Bronchial epithelial cell (primary cell): ENCODE data around the gene TAL1. TPM values are rescaled to one million over a fixed set of nuclear protein-coding genes. Genes with fewer than 3 reads are reported as not detected.

ENCODE experiments used
- DNase-seq: peaks from one replicate; pipeline ENCODE4 v3.0.0-alpha.2; 2010; ENCODE audit warnings: low read depth
- FAIRE-seq: peaks from 2 replicates; lab custom pipeline; 2011; peaks lifted over from hg19 to GRCh38; lab: Jason Lieb, UNC
- H3K27me3 ChIP-seq: 2 replicates; pipeline ENCODE4 v1.5.1; 2011; ENCODE audit warnings: low read length; ENCODE audit not compliant: control insufficient read depth, insufficient read depth
- H3K36me3 ChIP-seq: 2 replicates; pipeline ENCODE4 v1.5.1; 2011; ENCODE audit warnings: low read length; ENCODE audit not compliant: control insufficient read depth, insufficient read depth
- H3K4me3 ChIP-seq: 2 replicates; pipeline ENCODE4 v1.5.1; 2011; ENCODE audit warnings: mild to moderate bottlenecking, low read depth, low read length, control low read depth
- total RNA-seq: library from RNA; depleted of rRNA; stranded (reverse); fragments of >200 nt; gene quantifications from 2 replicates; pipeline ENCODE4 v1.2.1, GENCODE V29; 2014
- TF ChIP-seq, protein P1 (sequence below): IDR thresholded peaks from 2 replicates; pipeline ENCODE4 v1.5.1; 2011; ENCODE audit warnings: mild to moderate bottlenecking, moderate library complexity, low read length, control low read depth, inconsistent platforms; ENCODE audit not compliant: insufficient read depth, severe bottlenecking

The TAL1 gene
- total RNA-seq, 1 donor from 2014 or later = not detected

DNA sequence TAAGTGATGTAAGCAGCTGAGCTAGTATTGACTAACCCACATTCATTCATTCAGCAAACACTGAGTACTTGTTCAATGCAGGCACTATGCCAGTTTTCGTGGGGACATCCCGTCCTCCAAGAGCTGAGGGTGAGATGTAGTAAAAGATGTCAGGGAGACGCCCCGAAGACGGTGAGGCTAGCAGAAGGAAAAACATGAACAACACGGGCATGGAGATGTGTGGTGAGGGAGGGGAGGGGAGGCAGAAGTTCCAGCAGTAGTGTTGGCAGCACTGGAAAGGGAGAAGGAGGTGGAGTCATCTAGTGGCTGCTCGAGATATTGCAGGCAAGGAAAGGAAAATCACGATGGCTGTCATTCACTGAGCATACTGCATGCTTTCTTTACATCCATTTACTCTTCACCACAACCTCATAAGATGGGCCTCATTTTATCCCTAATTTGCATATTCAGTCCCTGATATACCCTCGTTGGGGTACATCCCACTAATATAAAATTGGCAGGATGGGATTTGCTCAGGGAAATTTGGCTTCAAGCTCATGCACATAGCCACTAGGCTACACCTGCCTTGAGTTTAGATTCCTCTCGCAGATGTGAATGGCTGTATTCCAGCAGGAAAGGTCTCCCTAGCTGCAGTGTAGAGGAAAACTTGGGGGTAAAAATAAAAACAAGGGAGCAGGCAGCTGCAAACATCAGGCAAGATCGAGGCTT is 56.6 kb downstream of the TAL1 start:
- H3K4me3 ChIP-seq = no peak overlapping the region
- H3K27me3 ChIP-seq = no peaks in the 10 kb centered on the region
- H3K36me3 ChIP-seq = no peaks in the 10 kb centered on the region
- FAIRE-seq = no peak
- peak; percentile 59 for DNase-seq
- TF ChIP-seq, protein P1, sequence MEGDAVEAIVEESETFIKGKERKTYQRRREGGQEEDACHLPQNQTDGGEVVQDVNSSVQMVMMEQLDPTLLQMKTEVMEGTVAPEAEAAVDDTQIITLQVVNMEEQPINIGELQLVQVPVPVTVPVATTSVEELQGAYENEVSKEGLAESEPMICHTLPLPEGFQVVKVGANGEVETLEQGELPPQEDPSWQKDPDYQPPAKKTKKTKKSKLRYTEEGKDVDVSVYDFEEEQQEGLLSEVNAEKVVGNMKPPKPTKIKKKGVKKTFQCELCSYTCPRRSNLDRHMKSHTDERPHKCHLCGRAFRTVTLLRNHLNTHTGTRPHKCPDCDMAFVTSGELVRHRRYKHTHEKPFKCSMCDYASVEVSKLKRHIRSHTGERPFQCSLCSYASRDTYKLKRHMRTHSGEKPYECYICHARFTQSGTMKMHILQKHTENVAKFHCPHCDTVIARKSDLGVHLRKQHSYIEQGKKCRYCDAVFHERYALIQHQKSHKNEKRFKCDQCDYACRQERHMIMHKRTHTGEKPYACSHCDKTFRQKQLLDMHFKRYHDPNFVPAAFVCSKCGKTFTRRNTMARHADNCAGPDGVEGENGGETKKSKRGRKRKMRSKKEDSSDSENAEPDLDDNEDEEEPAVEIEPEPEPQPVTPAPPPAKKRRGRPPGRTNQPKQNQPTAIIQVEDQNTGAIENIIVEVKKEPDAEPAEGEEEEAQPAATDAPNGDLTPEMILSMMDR = peak; percentile 99

GRCh38 chr1:47174656-47175020 is 57.4 kb downstream of the TAL1 start:
- Histone ChIP-seq H3K27me3 (no peaks in the 10 kb centered on the region), H3K4me3 (no peak overlapping the region), H3K36me3 (no peaks in the 10 kb centered on the region)
- DNase-seq (no peak), FAIRE-seq (no peak)
- TF ChIP-seq, protein P1 = no peak

DNA sequence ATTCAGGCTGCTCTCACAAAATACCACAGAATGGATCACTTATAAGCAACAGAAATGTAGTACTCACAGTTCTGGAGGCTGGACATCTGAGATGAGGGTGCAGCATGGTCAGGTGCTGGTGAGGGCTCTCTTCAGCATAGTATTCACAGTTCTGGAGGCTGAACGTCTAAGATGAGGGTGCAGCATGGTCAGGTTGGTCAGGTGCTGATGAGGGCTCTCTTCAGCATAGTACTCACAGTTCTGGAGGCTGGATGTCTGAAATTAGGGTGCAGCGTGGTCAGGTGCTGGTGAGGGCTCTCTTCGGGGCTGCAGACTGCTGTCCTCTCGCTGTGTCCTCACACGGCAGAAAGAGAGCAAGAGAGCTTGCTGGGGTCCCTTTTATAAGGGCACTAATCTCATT is 59.2 kb downstream of the TAL1 start:
- FAIRE-seq (no peak), DNase-seq (no peak)
- no peaks in the 10 kb centered on the region for H3K36me3 ChIP-seq
- H3K27me3 ChIP-seq = no peaks in the 10 kb centered on the region
- no peak overlapping the region for H3K4me3 ChIP-seq
- TF ChIP-seq, protein P1 = no peak

Other genes with a start within 250 kb of the TAL1 start
- under 0.01 and 0.13 TPM in 2 replicates for gene CYP4X1, start 208.6 kb downstream of the TAL1 start, total RNA-seq
- not detected in 2 replicates for gene CYP4Z1, start 165.0 kb downstream of the TAL1 start, total RNA-seq
- not detected in 2 replicates for gene CYP4A22, start 94.8 kb downstream of the TAL1 start, total RNA-seq
- 0.26 and 1.9 TPM in 2 replicates for gene PDZK1IP1, start 42.2 kb downstream of the TAL1 start, total RNA-seq
- gene STIL, start 81.9 kb upstream of the TAL1 start, total RNA-seq = 0.64 and 0.79 TPM in 2 replicates
- gene CMPK1, start 101.6 kb upstream of the TAL1 start, total RNA-seq = 79.8 and 94.5 TPM in 2 replicates
- not detected in 2 replicates for gene FOXE3, start 184.1 kb upstream of the TAL1 start, total RNA-seq
- gene FOXD2, start 205.8 kb upstream of the TAL1 start, total RNA-seq = under 0.01 TPM in 1 of 2 replicates, not detected in the other